Measurements from ENCODE around the gene ZNF568.
A peak's percentile ranks its signal among the peaks of the same experiment; 100 is the strongest.

Gene ZNF568

GRCh38 chr19:36999313-36999712 is 83.2 kb downstream of the ZNF568 start:
- DNase-seq (ENCODE audit: low read depth) = no peak

GRCh38 chr19:37007587-37008220 is 91.6 kb downstream of the ZNF568 start:
- DNase-seq (ENCODE audit: low read depth) = peak; percentile 17

- DNase-seq (ENCODE audit: low read depth) = no peak
These were observed 93.7 kb downstream of the ZNF568 start for GRCh38 chr19:37009871-37010270.

- no peak for DNase-seq (ENCODE audit: low read depth)
These were observed 96.1 kb downstream of the ZNF568 start for GRCh38 chr19:37012093-37012745.

- DNase-seq (ENCODE audit: low read depth) = no peak
These were observed 98.3 kb downstream of the ZNF568 start for GRCh38 chr19:37014456-37014855.

GRCh38 chr19:37045140-37045539 is 129.0 kb downstream of the ZNF568 start:
- DNase-seq (ENCODE audit: low read depth) = no peak

Measured in activated T-cell treated with anti-CD3 and anti-CD28 coated beads for 24 hours (primary cell).